NCI-H446 (cell line): ENCODE results near the gene PLCB2.

ENCODE experiments used
- DNase-seq, 2 experiments: peaks; one replicate each; lab custom pipeline; 2025; lab: John Stamatoyannopoulos, UW

Gene PLCB2

DNA sequence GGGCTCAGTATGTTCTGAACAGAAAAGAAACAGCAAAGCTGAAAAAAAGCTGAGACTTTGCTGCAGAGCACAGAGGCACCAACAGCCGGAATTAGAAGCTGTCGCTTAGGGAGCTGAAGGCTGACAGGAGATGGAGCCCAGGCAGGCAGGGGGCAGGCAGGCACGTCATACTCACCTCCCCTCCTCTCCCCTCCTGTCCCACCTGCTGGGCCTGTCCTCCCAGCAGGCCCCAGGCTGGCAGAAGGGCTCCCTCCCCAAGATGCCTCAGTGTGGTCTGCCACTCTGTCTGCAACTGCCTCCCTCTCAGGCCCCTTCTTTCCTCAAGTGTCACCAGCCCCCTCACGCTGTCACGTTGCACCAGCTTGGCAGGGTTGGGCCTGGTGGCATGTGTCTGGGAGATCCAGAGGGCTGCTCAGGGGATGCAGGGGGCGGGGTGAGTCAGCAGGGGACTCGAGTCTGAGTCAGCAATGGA is 21.6 kb downstream of the PLCB2 start:
- DNase-seq, result no peak

- no peak for DNase-seq
These were observed 22.2 kb downstream of the PLCB2 start for GRCh38 chr15:40285554-40286011.

GRCh38 chr15:40285151-40285550 is 22.6 kb downstream of the PLCB2 start:
- no peak for DNase-seq

GRCh38 chr15:40283615-40284300 is 24.0 kb downstream of the PLCB2 start:
- no peak for DNase-seq

DNA sequence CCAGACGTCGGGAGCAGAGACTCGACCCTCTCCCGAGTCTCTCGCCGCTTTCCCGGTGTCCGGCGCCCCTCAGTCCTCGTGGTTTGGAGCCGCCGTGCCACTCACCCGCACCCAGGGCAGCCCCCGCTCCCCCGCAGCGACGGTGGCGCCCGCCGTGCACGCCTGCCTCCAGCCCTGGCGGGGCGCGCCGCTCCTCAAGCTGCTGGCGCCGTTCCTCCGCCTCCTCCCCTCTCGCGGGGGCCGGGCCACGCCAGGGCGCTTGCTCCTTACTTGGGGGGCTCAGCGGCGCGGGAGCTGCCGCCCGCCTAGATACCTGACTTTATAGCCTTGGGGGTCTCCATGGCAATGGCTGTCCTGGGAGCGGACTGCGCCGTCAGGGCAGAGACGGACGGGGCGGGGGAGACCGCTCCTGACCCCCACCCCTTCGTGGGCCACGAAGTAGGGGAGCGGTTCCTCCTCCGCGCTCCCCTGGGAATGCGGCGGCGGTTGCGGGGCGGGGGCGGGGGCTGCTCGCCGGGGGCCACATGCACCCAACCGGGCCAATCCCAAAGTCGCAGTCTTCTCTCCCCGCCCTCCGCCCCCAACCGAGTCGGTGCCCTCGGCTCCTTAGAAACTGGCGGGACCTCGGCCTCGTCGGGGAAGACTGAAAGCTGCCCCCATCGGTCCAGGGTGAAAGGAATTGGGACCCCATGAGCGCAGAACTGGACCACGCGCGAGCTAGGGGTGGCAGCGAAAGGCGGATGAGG is 24.7 kb downstream of the PLCB2 start, which contains the start of gene ANKRD63:
Gene ANKRD63 (minus strand): TSS at position 196 of the 746 bp plus-strand sequence. CDS start 478 bp downstream, outside the sequence.
- DNase-seq, result peak in 1 of 2 experiments; percentile 36

GRCh38 chr15:40282147-40282868 is 25.4 kb downstream of the PLCB2 start:
- DNase-seq, result peak in 1 of 2 experiments; percentile 49

DNA sequence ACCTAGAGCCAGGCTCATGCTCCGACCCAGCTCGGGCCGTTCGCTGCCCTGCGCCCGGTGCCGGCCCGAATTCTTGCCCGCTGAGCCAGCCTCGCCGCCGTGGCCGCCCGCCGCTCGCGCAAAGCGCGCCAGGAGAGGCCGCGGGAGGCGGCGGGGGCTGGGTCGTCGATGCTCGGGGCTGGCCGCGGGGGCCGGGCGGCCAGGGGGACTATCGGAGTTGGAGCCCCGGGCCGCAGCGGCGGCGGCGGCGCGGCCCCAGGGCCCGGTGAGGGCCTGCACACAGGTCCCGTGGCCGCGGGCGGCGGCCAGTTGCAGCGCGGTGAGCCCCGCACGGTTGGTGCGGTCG is 26.0 kb downstream of the PLCB2 start:
- no peak for DNase-seq

GRCh38 chr15:40281057-40281800 is 26.5 kb downstream of the PLCB2 start:
- DNase-seq, result no peak

GRCh38 chr15:40280260-40281056 is 27.3 kb downstream of the PLCB2 start:
- no peak for DNase-seq

DNA sequence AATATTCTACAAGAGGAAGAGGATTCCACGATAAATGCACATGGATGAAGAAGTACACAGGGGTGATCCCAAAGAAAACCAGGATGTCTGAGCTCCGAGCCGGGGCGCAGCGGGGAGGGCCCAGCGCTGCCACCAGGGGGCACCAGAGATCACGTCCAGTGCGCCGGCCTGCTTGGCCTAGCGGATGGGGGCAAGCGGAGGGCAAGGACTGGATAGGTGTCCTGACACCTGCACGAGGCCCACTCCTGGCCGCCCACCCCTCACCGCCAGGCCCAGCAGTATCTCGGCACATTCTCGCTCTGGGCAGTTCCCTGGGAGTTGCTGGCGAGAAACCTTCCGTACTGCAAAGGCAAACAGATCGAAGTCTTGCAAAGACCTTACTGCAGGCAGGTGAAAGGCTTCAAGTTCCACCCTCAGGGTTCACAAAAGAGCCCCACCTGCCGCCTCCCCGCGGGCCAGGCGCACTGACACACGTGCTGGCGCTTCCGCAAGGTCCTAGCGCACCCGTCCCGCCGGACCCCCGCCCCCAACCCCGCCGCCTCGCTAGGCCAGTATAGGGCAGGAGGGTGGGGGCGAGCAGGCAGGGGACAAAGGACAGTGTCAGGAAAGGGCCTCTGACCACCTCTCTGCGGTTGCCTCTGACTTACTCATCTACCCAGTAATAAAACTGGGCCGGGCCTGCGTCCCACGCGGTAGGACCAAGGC is 28.1 kb downstream of the PLCB2 start:
- peak in 1 of 2 experiments; percentile 50 for DNase-seq

- DNase-seq, result no peak
These were observed 29.7 kb downstream of the PLCB2 start for GRCh38 chr15:40278026-40278425.

- no peak for DNase-seq
These were observed 30.3 kb downstream of the PLCB2 start for GRCh38 chr15:40277471-40277870.

DNA sequence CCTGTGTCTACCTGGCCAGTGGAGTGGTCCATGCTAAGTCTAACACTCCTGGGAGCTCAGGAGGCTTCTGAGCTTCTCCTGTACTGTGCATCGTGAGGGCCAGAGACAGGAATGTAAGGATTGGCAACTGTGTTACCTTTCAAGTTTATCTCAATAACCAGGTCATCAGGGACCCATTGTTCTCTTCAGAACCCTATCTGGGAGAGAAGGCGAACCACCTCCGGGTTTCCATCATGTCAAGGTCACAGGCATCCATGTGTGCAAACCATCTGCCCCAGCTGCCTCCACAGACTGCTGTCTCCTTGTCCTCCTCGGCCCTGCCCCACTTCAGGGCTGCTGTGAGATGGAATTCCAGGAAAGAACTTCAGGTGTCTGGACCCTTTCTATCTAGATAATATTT is 30.8 kb downstream of the PLCB2 start:
- DNase-seq, result no peak

DNA sequence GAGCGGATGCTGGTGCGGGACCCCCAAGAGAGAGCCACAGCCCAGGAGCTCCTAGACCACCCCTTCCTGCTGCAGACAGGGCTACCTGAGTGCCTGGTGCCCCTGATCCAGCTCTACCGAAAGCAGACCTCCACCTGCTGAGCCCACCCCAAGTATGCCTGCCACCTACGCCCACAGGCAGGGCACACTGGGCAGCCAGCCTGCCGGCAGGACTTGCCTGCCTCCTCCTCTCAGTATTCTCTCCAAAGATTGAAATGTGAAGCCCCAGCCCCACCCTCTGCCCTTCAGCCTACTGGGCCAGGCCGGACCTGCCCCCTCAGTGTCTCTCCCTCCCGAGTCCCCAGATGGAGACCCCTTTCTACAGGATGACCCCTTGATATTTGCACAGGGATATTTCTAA is 31.8 kb downstream of the PLCB2 start:
- DNase-seq, result no peak

DNA sequence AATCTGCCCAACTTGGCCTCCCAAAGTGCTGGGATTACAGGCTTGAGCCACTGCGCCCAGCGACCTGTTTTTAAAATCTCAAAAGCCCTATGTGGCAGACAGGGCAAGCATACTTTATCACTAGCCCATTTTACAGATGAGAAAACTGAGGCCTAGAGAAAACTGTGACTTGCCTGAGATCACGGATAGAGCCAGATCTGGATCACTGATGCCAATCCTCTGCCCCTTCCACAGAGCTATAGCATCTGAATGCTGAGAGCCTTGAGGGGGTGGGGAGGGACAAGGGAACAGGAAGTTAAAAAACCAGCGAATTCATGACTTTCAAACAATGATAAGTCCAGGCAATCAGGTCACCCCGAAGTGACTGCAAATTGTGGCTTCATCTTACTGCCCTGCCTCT is 32.2 kb downstream of the PLCB2 start:
- no peak for DNase-seq

DNA sequence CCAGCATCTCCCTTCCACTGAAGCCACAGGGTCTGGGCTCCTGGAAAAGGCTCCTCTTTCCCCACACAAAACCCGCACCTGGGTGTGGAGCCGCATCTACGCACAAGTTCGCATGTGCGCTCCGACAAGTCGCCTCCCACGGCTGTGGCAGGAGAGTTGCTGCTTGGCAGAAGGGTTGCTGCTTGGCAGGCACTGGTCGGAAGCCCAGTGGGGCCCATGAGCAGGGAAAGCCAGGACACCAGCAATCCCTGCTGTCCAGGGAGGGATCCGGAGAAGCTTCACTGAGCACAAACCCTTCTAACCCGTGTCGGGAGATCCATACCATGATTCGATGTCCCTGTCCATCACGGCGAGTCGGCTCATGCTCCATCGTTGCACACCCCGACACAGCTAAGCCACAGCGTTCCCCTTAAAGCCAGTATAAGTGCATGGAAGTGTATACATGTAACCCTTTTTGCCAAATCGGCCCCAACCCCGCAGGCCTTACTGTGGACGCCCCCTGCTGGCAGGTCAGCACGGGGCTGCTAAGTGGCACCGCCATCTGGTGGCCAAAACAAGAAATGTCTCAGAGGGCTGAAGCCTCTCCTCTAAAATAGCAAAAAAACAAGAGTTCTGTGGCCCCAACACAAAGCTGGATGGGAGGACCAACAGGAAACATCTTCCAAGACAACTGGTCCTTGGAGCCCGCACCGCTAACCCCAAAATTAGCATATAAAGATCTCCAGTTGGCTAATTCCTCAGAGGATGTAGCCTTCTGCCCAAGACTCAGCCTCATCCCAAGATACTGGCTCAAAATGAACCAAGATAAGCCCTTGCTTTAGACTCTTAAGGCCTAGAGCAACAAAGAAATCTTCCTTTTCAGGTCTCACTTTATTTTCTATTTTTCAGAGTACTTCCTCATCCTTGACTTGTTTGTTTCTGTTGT is 33.1 kb downstream of the PLCB2 start:
- DNase-seq, result peak; percentile 65 to 79

DNA sequence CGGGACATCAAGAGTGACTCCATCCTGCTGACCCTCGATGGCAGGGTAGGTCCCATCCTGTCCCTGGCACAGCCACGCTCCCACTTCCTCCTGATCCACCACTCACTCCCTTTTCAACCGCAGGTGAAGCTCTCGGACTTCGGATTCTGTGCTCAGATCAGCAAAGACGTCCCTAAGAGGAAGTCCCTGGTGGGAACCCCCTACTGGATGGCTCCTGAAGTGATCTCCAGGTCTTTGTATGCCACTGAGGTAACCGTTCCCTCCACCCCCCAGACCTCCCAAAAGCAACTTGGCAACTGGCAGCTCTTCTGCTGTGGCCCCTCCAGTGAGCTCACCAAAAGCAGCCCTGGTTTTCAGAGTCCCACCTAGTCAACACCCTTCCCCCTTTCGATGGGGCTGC is 34.3 kb downstream of the PLCB2 start:
- DNase-seq, result no peak

DNA sequence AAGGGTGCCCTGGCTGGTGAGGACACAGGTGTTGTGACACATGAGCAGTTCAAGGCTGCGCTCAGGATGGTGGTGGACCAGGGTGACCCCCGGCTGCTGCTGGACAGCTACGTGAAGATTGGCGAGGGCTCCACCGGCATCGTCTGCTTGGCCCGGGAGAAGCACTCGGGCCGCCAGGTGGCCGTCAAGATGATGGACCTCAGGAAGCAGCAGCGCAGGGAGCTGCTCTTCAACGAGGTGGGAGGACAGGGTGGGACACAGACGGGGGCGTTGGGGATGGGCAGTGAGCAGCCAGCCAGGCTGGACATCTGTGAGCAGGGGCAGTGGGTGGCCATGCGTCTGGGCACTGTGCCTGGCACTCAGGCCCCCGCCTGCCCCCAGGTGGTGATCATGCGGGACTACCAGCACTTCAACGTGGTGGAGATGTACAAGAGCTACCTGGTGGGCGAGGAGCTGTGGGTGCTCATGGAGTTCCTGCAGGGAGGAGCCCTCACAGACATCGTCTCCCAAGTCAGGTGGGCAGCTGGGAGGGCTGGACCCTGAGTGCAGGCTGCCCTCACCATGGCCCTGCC is 35.2 kb downstream of the PLCB2 start:
- DNase-seq, result no peak
